Measurements from ENCODE around the gene MFRP. TPM values are rescaled to one million over a fixed set of nuclear protein-coding genes. Genes with fewer than 3 reads are reported as not detected.
A peak's percentile ranks its signal among the peaks of the same experiment; 100 is the strongest.

Gene MFRP
- total and polyA plus RNA-seq, 3 donors from 2014 or later = not detected

GRCh38 chr11:119338318-119338890, 8.1 kb downstream of the MFRP start:
- WGBS, 2 donors = 19 to 21% methylated on average over 17 of the region's 17 CpGs
- intact Hi-C loops (cut with DNase I; ENCODE audit: low total_unique reads) = no loop called here
- H3K36me3 ChIP-seq (ENCODE audit: low read depth, missing control alignments) = no peaks in the 10 kb centered on the region
- no peak overlapping the region for H3K4me3 ChIP-seq
- H3K4me1 ChIP-seq = peaks cover 32% of the 10 kb centered on the region
- no peaks in the 10 kb centered on the region for H3K27me3 ChIP-seq
- peak; percentile 85 for DNase-seq
- no peak overlapping the region for H3K27ac ChIP-seq
- TF ChIP-seq CTCF (IDR thresholded peaks at IDR 0.05) = peak; percentile 61 to 83 (median 82)
- no peak for TF ChIP-seq POLR2A (IDR thresholded peaks at IDR 0.05)
- H3K9me3 ChIP-seq = no peaks in the 10 kb centered on the region

GRCh38 chr11:119337581-119338317, 8.8 kb downstream of the MFRP start:
- WGBS, 2 donors = 52% methylated on average over 8 to 9 of the region's 9 CpGs

GRCh38 chr11:119336744-119337469, 9.6 kb downstream of the MFRP start:
- no peak for DNase-seq
- H3K27ac ChIP-seq = no peak overlapping the region
- TF ChIP-seq POLR2A (IDR thresholded peaks at IDR 0.05) = no peak
- no peak for TF ChIP-seq CTCF (IDR thresholded peaks at IDR 0.05)
- H3K4me1 ChIP-seq = peaks cover 32% of the 10 kb centered on the region
- H3K9me3 ChIP-seq = no peaks in the 10 kb centered on the region
- H3K36me3 ChIP-seq (ENCODE audit: low read depth, missing control alignments) = no peaks in the 10 kb centered on the region
- no peak overlapping the region for H3K4me3 ChIP-seq
- intact Hi-C loops (cut with DNase I; ENCODE audit: low total_unique reads) = no loop called here
- 85% methylated on average over 9 of the region's 9 CpGs for WGBS, 2 donors
- H3K27me3 ChIP-seq = no peaks in the 10 kb centered on the region

More at GRCh38 chr11:119337581-119338317, 8.8 kb downstream of the MFRP start:
- Histone ChIP-seq H3K4me3 (no peak overlapping the region), H3K27ac (no peak overlapping the region), H3K4me1 (peaks cover 32% of the 10 kb centered on the region), H3K36me3 (ENCODE audit: low read depth, missing control alignments) (no peaks in the 10 kb centered on the region), H3K27me3 (no peaks in the 10 kb centered on the region), H3K9me3 (no peaks in the 10 kb centered on the region)
- intact Hi-C loops (cut with DNase I; ENCODE audit: low total_unique reads) = no loop called here
- TF ChIP-seq CTCF (IDR thresholded peaks at IDR 0.05) (no peak), POLR2A (IDR thresholded peaks at IDR 0.05) (no peak)
- DNase-seq = no peak

GRCh38 chr11:119335655-119336543, 10.6 kb downstream of the MFRP start:
- H3K36me3 ChIP-seq (ENCODE audit: low read depth, missing control alignments) = no peaks in the 10 kb centered on the region
- 88 to 91% methylated on average over 28 to 30 of the region's 30 CpGs for WGBS, 2 donors
- intact Hi-C loops (cut with DNase I; ENCODE audit: low total_unique reads) = no loop called here
- peaks cover 28% of the 10 kb centered on the region for H3K4me1 ChIP-seq
- H3K27me3 ChIP-seq = no peaks in the 10 kb centered on the region
- no peaks in the 10 kb centered on the region for H3K9me3 ChIP-seq
- DNase-seq = no peak
- no peak for TF ChIP-seq POLR2A (IDR thresholded peaks at IDR 0.05)
- TF ChIP-seq CTCF (IDR thresholded peaks at IDR 0.05) = no peak
- H3K4me3 ChIP-seq = no peak overlapping the region
- H3K27ac ChIP-seq = no peak overlapping the region

Measured in testis (tissue), 3 donors.